Sigmoid colon (tissue), 7 donors: ENCODE results near the gene SPATA20. TPM values are rescaled to one million over a fixed set of nuclear protein-coding genes. Genes with fewer than 3 reads are reported as not detected.

ENCODE experiments used
- DNase-seq: peaks from one replicate; pipeline ENCODE4 v3.0.0-alpha.2; 2019
- H3K27ac ChIP-seq, 4 donors: fragments of 200-600 bp; sonication (generic); one replicate each; pipeline ENCODE4 v1.5.1; 2016 to 2019; ENCODE audit warnings: mild to moderate bottlenecking in 1 of 4
- H3K27me3 ChIP-seq, 3 donors: fragments of 200-600 bp; sonication (generic); one replicate each; pipeline ENCODE4 v1.5.1; 2019; ENCODE audit warnings: mild to moderate bottlenecking in 1 of 3
- H3K36me3 ChIP-seq, 4 donors: fragments of 200-600 bp; sonication (generic); one replicate each; pipeline ENCODE4 v1.5.1; 2016 to 2019
- H3K4me1 ChIP-seq, 4 donors: fragments of 200-600 bp; sonication (generic); one replicate each; pipeline ENCODE4 v1.5.1; 2017 to 2019
- H3K4me3 ChIP-seq, 4 donors: fragments of 200-600 bp; sonication (generic); one replicate each; pipeline ENCODE4 v1.5.1; 2017 to 2019; ENCODE audit warnings: mild to moderate bottlenecking in 2 of 4, moderate library complexity in 1 of 4
- H3K9me3 ChIP-seq, 4 donors: fragments of 200-600 bp in 3 of 4; sonication (generic) in 3 of 4; one replicate each; pipeline versions ENCODE4 v1.5.1 to v1.6.1; 2013 to 2019
- CTCF ChIP-seq, 4 experiments: fragments of 450-650 bp in 3 of 4; fragments of 200-600 bp in 1 of 4; IDR thresholded peaks; one replicate each; pipeline ENCODE4 v1.5.1; 2016 to 2019; ENCODE audit warnings: antibody characterized with exemption in 4 of 4, mild to moderate bottlenecking in 3 of 4, moderate library complexity in 2 of 4
- EP300 ChIP-seq, 4 donors: sonication (generic); formaldehyde crosslinking; IDR thresholded peaks; one replicate each; pipeline ENCODE4 v1.6.1; 2017; ENCODE audit warnings: antibody characterized with exemption in 4 of 4
- POLR2A ChIP-seq, 2 donors: fragments of 450-650 bp; IDR thresholded peaks; one replicate each; pipeline ENCODE4 v1.6.1; 2016; ENCODE audit warnings: antibody characterized with exemption in 2 of 2, mild to moderate bottlenecking in 2 of 2, moderate library complexity in 2 of 2
- POLR2AphosphoS5 ChIP-seq, 4 donors: sonication (generic); formaldehyde crosslinking; IDR thresholded peaks; one replicate each; pipeline ENCODE4 v1.6.1; 2017; ENCODE audit warnings: antibody characterized with exemption in 4 of 4
- WGBS, 2 donors: extraction: QIAGEN DNeasy Blood & Tissue Kit; methylation state at CpG; one replicate each; pipeline ENCODE4 v1.1.7; 2013; 5-methylcytosine and 5-hydroxymethylcytosine counted together
- intact Hi-C: fragments of 100-400 bp; cut with DNase I; formaldehyde crosslinking; loops from one replicate; pipeline ENCODE4 v1.15.1; 2023
- polyA plus RNA-seq, 3 donors: library from polyadenylated mRNA; stranded (reverse); fragments of 200-250 nt; gene quantifications; one replicate each; pipeline ENCODE4 v1.2.3, GENCODE V29; 2013
- total RNA-seq, 4 donors: library from RNA; depleted of rRNA; stranded (reverse); fragments of >200 nt; gene quantifications; one replicate each; pipeline ENCODE4 v1.1.0, GENCODE V29; 2016
- donor health status: healthy with polysubstance abuse.
- donor health status: Bipolar disorder and iron deficiency.
- donor health status: healthy.

The SPATA20 gene
- total and polyA plus RNA-seq, 7 donors = 24.0 to 81.7 (median 45.1) TPM

GRCh38 chr17:50557630-50558029, 10.7 kb downstream of the SPATA20 start:
- TF ChIP-seq POLR2AphosphoS5 (IDR thresholded peaks at IDR 0.05) = no peak
- no peak for TF ChIP-seq POLR2A (IDR thresholded peaks at IDR 0.05)
- TF ChIP-seq EP300 (IDR thresholded peaks at IDR 0.05) = no peak
- TF ChIP-seq CTCF (IDR thresholded peaks at IDR 0.05) = no peak
- H3K36me3 ChIP-seq = peaks cover 0 to 23% (median 10%) of the 10 kb centered on the region in 4 donors
- H3K4me1 ChIP-seq = peaks cover 0 to 39% (median 36%) of the 10 kb centered on the region in 4 donors
- intact Hi-C loops = no loop called here
- H3K27ac ChIP-seq = no peak overlapping the region
- no peak for DNase-seq
- H3K27me3 ChIP-seq = peaks cover 19 to 49% (median 38%) of the 10 kb centered on the region in 3 donors
- no peaks in the 10 kb centered on the region for H3K9me3 ChIP-seq
- 90 to 91% methylated on average over 4 of the region's 4 CpGs for WGBS, 2 donors
- no peak overlapping the region for H3K4me3 ChIP-seq

- Histone ChIP-seq H3K4me3 (no peak overlapping the region), H3K27ac (no peak overlapping the region), H3K36me3 (peaks cover 0 to 23% (median 10%) of the 10 kb centered on the region in 4 donors), H3K9me3 (no peaks in the 10 kb centered on the region), H3K4me1 (peaks cover 0 to 39% (median 36%) of the 10 kb centered on the region in 4 donors), H3K27me3 (peaks cover 24 to 53% (median 42%) of the 10 kb centered on the region in 3 donors)
- no peak for TF ChIP-seq POLR2AphosphoS5 (IDR thresholded peaks at IDR 0.05)
- TF ChIP-seq EP300 (IDR thresholded peaks at IDR 0.05) = no peak
- no peak for TF ChIP-seq POLR2A (IDR thresholded peaks at IDR 0.05)
- TF ChIP-seq CTCF (IDR thresholded peaks at IDR 0.05) = no peak
- DNase-seq = no peak
- intact Hi-C loops = no loop called here
- WGBS, 2 donors = 82 to 85% methylated on average over 4 of the region's 4 CpGs
Observed at GRCh38 chr17:50558091-50558490, 11.1 kb downstream of the SPATA20 start.

- peaks cover 27 to 58% (median 46%) of the 10 kb centered on the region in 3 donors for H3K27me3 ChIP-seq
- no peak overlapping the region for H3K27ac ChIP-seq
- WGBS, 2 donors = 16 to 21% methylated on average over 18 of the region's 18 CpGs
- no peaks in the 10 kb centered on the region for H3K9me3 ChIP-seq
- peaks cover 0 to 39% (median 36%) of the 10 kb centered on the region in 4 donors for H3K4me1 ChIP-seq
- no peak for DNase-seq
- no peak overlapping the region for H3K4me3 ChIP-seq
- TF ChIP-seq EP300 (IDR thresholded peaks at IDR 0.05) (no peak), POLR2A (IDR thresholded peaks at IDR 0.05) (no peak), CTCF (IDR thresholded peaks at IDR 0.05) (no peak), POLR2AphosphoS5 (IDR thresholded peaks at IDR 0.05) (no peak)
- intact Hi-C loops = no loop called here
- peaks cover 0 to 23% (median 10%) of the 10 kb centered on the region in 4 donors for H3K36me3 ChIP-seq
Observed at GRCh38 chr17:50558581-50558940, 11.6 kb downstream of the SPATA20 start.

- WGBS, 2 donors = 2% methylated on average over 55 of the region's 55 CpGs
- peaks cover 0 to 23% (median 10%) of the 10 kb centered on the region in 4 donors for H3K36me3 ChIP-seq
- no peaks in the 10 kb centered on the region for H3K9me3 ChIP-seq
- peaks cover 27 to 62% (median 51%) of the 10 kb centered on the region in 3 donors for H3K27me3 ChIP-seq
- intact Hi-C loops = no loop called here
- DNase-seq = no peak
- H3K4me3 ChIP-seq = peak overlapping the region in 3 of 4 donors; percentile 44 to 58 (median 57)
- H3K4me1 ChIP-seq = peaks cover 0 to 39% (median 38%) of the 10 kb centered on the region in 4 donors
- TF ChIP-seq POLR2A (IDR thresholded peaks at IDR 0.05) (no peak), EP300 (IDR thresholded peaks at IDR 0.05) (no peak), POLR2AphosphoS5 (IDR thresholded peaks at IDR 0.05) (no peak), CTCF (IDR thresholded peaks at IDR 0.05) (no peak)
- H3K27ac ChIP-seq = no peak overlapping the region
Observed at GRCh38 chr17:50558941-50559614, 12.1 kb downstream of the SPATA20 start.
